HG03103 (cell line): ENCODE measurements around the gene MCTP1.

ENCODE experiments used
- ATAC-seq: cut with Tn5 transposase; IDR thresholded peaks from one replicate; pipeline ENCODE4 v1.9.1; 2021; ENCODE audit warnings: low read depth; ENCODE audit not compliant: unreplicated experiment

The MCTP1 gene

DNA sequence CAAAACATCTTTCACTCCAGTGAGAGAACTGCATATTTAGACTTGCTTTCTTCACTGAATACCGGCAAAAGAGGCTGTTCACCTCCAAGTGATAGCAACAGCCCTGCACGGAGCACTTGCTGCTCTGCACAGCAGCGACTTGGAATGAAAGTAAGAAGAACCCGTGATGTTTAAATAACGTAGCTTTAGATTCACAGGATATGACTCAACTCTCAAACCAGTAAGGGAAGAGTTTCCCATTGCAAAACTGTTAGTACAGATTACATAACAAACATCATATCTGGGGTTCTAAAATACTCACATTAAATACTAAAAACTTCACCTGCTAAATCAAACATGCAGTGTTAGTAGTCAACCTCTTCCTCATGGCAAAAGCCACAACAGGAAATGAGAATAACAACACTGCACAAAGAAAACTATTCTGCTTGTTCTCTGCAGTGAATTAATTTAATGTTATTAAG is 203.4 kb downstream of the MCTP1 start:
- peak; percentile 83 for ATAC-seq

- ATAC-seq, result no peak
These were observed 204.5 kb downstream of the MCTP1 start for GRCh38 chr5:95080441-95080840.

DNA sequence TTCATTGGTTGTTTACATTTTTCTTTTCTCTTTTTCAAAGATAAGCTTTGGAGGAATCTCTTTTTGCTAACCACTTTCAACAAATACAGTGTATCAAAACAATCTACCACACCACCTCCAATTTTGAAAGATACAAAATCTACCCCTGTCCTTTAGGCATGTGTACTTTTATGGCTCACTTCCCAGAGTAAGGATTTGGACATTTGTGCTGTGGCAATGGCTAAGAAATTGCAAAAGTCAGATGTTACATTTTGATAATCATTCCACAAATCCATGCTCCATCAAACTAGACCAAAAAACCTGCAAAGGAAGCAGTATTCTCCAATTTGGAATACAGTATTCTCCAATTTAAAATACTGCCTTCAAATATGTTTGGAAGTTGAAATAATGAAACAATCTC is 204.9 kb downstream of the MCTP1 start:
- no peak for ATAC-seq

- no peak for ATAC-seq
These were observed 206.0 kb downstream of the MCTP1 start for GRCh38 chr5:95078868-95079267.

DNA sequence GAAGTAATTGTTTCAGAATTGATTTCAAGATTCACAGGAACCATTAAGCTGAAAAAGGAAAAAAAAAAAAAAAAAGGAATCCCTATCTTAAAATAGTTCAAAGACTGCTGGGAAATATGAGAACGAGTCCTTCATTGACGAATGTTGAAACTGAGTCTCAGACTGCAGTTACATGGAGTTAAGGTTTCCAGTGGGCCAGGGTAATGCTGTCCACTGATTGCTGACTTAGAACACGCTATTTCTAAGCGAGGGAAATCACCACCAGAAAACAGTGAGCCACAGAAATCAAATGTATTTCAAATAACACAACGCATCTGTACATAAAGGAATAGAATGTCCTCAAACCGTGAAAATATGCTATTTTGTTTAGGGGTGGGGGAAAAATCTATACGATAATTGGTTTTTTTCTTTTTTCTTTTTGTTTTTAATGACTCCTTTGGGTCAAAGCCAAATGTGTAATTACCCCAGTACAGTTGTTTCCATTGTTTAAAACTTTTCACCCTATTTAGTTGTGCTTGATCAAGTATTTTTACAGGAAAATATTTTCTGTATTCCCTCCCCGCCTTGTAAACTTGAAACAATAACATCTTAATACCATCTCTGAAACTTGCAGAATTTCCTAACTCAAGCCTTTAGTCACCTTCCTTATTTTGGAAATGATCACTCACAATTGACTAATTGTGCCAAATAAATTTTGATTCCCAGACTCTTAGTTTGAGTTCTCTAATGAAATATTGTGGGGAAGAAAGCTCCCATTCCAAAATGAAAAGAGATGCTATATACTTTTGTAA is 208.3 kb downstream of the MCTP1 start:
- ATAC-seq, result no peak

DNA sequence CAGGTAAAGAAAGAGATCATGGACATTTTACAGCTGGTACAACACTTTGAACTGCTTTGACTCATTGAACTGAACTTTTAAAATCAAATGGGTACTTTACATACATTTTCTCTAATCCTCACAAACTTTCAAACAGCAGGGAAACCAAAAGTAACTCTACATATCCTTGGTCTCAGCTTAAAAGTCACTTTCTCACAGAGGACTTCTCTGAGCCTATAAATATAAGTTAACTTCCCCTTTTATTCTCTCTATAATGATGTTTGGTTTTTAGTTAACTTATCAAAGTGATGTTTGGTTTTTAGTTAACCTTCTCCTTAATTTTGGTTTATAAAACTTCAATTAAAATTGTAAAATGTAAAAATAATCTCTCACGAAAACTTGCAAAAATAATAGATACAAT is 209.8 kb downstream of the MCTP1 start:
- ATAC-seq, result no peak

DNA sequence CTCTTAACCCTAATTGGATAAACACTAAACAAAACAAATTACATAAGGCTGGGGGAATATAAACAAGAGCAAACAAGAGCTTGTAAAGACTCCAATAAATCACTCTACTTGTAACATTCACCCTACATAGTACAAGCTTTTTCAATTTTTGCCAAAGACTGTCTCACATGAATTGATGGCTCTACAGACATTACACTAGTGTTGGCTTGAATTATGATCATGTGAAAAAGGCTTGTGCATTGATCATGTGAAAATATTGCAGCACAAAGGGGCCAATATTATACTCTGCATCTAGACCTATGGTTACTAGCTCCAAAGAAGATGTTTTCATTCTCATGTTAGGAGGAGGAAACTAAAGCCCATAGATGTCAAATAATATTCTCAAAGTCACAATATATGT is 212.6 kb downstream of the MCTP1 start:
- no peak for ATAC-seq

DNA sequence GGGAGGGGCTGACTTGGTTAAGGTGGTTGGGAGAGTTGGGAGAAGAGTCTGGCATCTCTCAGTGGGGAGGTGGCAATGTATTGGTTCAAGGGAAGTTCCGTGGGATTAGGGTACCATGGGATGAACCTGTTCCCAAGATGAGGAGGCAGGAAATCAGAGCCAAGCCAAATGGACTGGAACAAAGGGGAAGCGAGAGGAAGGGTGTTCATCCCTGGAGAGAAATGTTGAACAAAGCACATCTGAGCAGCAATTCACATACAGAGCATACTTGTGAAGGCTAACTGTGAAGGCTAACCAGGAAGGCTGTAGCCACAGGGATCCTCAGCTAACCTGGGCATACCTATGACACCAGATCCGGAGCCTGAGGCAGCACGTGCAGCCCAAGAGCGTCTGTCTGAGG is 214.0 kb downstream of the MCTP1 start:
- ATAC-seq, result no peak

DNA sequence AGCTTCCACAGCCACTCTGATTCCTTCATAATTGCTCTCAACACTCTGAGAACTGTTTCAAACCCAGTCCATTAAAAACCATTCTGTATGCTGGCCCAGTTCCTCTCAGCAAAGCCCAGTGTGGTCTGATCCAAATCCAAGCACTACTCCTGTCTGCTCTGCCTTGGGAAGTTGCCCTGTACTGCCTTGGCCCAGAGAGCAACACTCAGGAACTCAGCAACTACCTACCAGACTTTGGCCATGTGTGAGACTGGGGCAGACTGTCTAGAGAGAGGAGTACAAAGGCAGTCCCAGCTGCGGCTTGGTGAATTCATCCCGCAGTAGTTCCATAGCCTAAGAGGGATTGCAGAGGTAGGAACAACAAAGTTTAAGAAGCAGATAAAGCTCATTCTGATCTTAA is 214.4 kb downstream of the MCTP1 start:
- ATAC-seq, result no peak

GRCh38 chr5:95069948-95070347 is 214.9 kb downstream of the MCTP1 start:
- no peak for ATAC-seq

DNA sequence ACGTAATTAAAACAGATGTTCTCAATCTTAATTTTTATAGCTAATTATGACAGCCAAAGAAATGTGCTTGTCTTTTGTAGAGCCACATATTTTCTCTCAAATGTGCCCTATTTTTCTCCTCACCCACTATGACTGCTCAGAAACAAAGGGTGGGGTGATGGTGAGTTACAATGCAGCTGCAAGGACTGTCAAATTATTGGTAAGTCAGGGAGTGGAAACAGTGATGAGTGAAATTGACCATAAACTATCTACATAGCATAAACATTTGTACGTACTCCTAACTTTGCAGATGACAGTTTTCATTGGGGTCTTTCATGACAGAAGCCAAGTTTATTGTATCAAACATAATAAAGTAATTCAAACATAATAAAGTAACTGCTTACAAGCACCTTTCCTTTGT is 215.9 kb downstream of the MCTP1 start:
- no peak for ATAC-seq

DNA sequence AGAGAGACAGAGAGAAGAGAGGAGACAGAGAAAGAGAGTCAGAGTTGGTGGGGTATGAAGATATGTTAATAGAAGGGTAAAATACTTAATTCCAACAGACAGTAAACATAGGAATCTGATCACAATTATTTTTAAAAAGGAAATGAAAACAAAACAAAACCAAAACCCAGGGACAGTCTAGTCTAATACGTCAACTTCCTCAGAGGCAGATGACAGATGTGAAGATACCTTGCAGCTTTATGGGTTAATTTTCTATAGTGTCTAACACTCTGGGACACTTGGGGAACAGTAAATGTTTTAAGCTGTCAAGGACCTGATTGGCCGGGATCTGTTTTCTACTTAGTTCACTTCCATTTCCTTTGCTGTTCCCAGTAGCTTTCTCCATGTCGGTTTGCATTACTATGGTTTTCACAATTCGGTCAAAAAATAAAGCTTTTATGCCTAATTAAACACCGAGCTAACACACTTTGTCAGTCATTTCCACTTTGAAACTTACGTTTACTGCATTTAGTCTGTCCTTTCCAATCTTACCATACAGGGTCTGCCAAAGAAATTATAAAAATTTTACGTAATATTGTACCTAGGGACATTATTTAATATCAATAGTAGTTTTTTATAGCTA is 216.5 kb downstream of the MCTP1 start:
- no peak for ATAC-seq

DNA sequence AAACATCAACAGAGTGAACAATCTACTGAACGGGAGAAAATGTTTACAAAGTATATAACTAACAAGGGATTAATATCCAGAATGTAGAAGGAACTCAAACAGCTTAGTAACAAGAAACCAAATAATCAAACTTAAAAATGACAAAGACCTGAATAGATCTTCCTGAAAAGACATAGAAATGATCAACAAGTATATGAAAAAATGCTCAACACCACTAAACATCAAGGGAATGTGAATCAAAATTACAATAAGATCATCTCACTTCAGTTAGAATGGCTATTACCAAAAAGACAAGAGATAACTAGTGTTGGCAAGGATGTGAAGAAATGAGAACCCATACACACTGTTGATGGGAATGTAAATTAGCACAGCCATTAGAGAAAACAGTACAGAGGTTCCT is 218.8 kb downstream of the MCTP1 start:
- no peak for ATAC-seq

DNA sequence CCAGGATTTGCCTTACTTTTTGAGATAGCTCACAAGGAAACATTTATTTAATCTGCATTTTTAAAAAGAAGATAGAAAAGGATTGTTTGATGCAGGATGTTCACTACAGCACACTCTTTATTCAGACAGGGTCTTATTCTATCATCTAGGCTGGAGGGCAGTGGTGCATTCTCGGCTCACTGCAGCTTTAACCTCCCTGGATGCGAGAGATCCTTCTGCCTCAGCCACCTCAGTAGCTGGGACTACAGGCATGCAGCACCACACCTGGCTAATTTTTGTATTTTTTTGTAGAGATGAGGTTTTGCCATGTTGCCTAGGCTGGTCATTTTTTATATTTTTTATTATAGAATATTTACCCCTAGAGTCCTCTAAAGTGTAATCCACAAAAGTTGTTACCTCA is 221.4 kb downstream of the MCTP1 start:
- no peak for ATAC-seq

DNA sequence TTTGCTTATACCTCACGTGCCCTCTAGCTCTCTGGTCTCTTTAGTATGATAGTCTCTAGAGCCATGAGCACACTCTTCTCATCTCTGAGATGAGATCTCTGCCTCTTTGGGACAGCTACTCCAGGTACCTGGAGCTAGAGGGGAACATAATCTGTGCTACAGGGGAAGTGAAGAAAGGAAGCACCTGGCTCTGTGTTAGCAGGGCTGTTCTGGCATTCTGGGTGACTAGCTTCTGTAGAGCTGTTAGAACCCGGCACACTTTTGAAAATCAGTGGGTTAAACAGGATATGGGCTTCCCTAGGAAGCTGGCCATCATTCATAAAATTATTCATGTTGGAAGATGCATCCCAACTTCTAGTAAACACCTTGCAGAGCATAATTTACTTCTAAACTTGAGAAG is 224.8 kb downstream of the MCTP1 start:
- ATAC-seq, result no peak

- no peak for ATAC-seq
These were observed 225.3 kb downstream of the MCTP1 start for GRCh38 chr5:95059636-95060035.

- ATAC-seq, result no peak
These were observed 227.3 kb downstream of the MCTP1 start for GRCh38 chr5:95057615-95058014.

- ATAC-seq, result no peak
These were observed 231.6 kb downstream of the MCTP1 start for GRCh38 chr5:95053253-95053652.

DNA sequence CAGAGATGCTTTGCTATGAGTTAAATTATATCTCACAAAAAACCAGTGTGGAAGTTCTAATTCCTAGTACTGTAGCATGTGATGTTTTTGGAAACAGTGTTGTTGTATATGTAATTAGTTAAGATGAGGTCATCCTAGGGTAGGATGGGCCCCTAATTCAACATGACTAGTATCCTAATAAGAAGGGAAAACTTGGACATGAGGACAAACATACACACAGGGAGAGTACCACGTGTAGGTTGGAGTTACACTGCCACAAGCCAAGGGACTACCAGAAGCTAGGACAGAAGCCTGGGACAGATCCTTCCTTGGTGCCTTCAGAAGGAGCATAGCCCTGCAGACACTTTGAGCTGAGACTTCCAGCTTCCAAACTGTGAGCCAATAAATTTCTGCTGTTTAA is 234.2 kb downstream of the MCTP1 start:
- ATAC-seq, result no peak

DNA sequence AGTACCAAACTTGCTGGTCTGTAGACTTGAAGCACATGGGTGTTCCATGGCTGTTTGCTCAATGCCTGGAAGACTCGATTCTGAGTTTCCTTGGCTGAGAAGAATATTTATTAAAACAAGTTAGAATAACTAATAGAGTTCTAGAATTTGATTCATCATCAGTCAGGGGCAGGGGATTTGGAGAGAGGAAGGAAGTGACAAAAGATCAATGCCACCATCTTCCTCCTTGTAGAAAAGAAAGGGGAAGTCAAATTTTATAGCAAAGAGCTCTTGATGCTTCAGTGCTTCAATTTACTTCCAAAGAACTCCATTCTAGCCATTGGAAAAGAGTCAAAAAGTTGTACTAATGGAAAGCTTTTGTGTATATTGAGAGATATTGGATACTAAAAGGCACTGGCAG is 236.3 kb downstream of the MCTP1 start:
- no peak for ATAC-seq

GRCh38 chr5:95045181-95045965 is 239.5 kb downstream of the MCTP1 start:
- ATAC-seq, result no peak

GRCh38 chr5:95044096-95044495 is 240.8 kb downstream of the MCTP1 start:
- ATAC-seq, result no peak
